HG03354 (cell line): Measurements from ENCODE around the gene NADK.

Experiments
- ATAC-seq: cut with Tn5 transposase; IDR thresholded peaks from one replicate; pipeline ENCODE4 v1.9.1; 2021; ENCODE audit warnings: mild to moderate bottlenecking; ENCODE audit not compliant: unreplicated experiment, poor library complexity, severe bottlenecking

The NADK gene

GRCh38 chr1:1771096-1771495 is 7.2 kb downstream of the NADK start:
- ATAC-seq, result no peak

- ATAC-seq, result no peak
Observed at GRCh38 chr1:1770102-1770501, 8.2 kb downstream of the NADK start.

- no peak for ATAC-seq
Observed at GRCh38 chr1:1768249-1768992, 9.8 kb downstream of the NADK start.

- ATAC-seq, result no peak
Observed at GRCh38 chr1:1764876-1765470, 13.3 kb downstream of the NADK start.

- no peak for ATAC-seq
Observed at GRCh38 chr1:1763657-1764621, 14.3 kb downstream of the NADK start.

- ATAC-seq, result no peak
Observed at GRCh38 chr1:1761504-1762376, 16.5 kb downstream of the NADK start.

GRCh38 chr1:1760715-1761114 is 17.6 kb downstream of the NADK start:
- no peak for ATAC-seq

- ATAC-seq, result no peak
Observed at GRCh38 chr1:1760345-1760650, 18.0 kb downstream of the NADK start.

- ATAC-seq, result no peak
Observed at GRCh38 chr1:1759456-1760344, 18.6 kb downstream of the NADK start.

GRCh38 chr1:1758692-1759455 is 19.4 kb downstream of the NADK start:
- ATAC-seq, result no peak

GRCh38 chr1:1758059-1758621 is 20.1 kb downstream of the NADK start:
- no peak for ATAC-seq

GRCh38 chr1:1757422-1758058 is 20.7 kb downstream of the NADK start:
- no peak for ATAC-seq

- no peak for ATAC-seq
Observed at GRCh38 chr1:1756661-1757421, 21.4 kb downstream of the NADK start.

GRCh38 chr1:1755852-1756251 is 22.4 kb downstream of the NADK start:
- no peak for ATAC-seq

GRCh38 chr1:1755426-1755825 is 22.8 kb downstream of the NADK start:
- ATAC-seq, result no peak

- ATAC-seq, result no peak
Observed at GRCh38 chr1:1754051-1754815, 24.0 kb downstream of the NADK start.
